ENCODE results near the gene SMIM10.
"Not testable (repeated sequence)": the region's sequence is repeated elsewhere in the genome, so short reads cannot be mapped to it uniquely, and the experiment has no call there.

SMIM10 gene

GRCh38 chrX:135015523-135016245 is 24.9 kb downstream of the SMIM10 start:
- FAIRE-seq = peak; percentile 30

- FAIRE-seq = not testable (repeated sequence)
These were observed 29.1 kb downstream of the SMIM10 start for GRCh38 chrX:135019890-135020289.

GRCh38 chrX:135023791-135024190 is 33.0 kb downstream of the SMIM10 start:
- FAIRE-seq = not testable (repeated sequence)

- no peak for FAIRE-seq
These were observed 33.7 kb downstream of the SMIM10 start for GRCh38 chrX:135024526-135024925.

- FAIRE-seq = not testable (repeated sequence)
These were observed 39.6 kb downstream of the SMIM10 start for GRCh38 chrX:135030207-135030963.

- FAIRE-seq = peak; percentile 66
These were observed 50.6 kb downstream of the SMIM10 start for GRCh38 chrX:135041149-135042123.

Measured in islet of Langerhans (tissue), 1 donor.